ENCODE results near the gene PRELID1. TPM values are rescaled to one million over a fixed set of nuclear protein-coding genes. Genes with fewer than 3 reads are reported as not detected.
"Not testable (repeated sequence)": the region's sequence is repeated elsewhere in the genome, so short reads cannot be mapped to it uniquely, and the experiment has no call there.

Gene PRELID1, protein sequence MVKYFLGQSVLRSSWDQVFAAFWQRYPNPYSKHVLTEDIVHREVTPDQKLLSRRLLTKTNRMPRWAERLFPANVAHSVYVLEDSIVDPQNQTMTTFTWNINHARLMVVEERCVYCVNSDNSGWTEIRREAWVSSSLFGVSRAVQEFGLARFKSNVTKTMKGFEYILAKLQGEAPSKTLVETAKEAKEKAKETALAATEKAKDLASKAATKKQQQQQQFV
- total RNA-seq: 100 to 1,000 TPM in 3 of 4 donors, 10 to 100 TPM in 1; 52.1 to 192 (median 142) TPM

DNA sequence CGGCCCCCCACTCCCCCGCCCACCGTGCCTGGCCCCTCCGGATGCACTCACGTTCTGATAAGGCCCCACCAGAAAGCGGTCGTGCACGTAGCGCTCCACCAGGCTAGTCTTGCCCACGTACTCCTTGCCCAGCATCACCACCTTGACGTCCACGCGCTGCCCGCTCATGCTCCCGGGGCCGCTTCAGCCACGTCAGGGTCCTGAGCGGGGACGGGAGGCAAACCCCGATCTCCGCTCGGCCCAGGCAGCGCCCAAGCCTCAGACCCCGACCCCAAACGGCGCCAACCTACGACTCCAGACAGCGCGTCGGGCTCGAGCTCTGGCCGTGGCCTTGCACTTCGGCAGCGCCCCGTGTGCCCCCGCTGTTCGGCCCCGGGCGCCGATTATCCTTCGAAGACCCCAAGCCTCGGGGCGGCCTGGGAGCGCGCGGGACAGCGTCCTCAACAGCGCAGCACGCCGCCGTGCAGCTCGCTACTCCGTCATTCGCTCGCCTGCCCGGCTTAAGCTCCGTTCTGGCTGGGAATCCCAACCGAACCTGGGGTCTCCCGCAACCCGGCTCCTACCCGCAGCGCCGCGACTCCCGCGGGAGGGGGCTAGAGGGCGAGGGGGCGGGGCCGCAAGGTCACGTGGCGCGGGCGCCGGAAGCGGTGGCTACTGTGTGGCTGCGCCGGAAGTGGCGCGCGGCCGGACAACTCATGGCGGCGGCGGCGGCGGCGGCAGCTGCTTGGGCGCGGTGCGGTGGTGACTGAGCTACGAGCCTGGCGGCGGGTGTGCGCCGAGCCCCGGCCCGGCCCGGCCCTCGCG is at the start of gene PRELID1, which contains the start of gene RAB24:
PRELID1 (plus strand) TSS at position 679 of the 804 bp plus-strand sequence. CDS start 187 bp downstream, outside the sequence.
RAB24 (minus strand) TSS at position 599 of the 804 bp plus-strand sequence; CDS start at position 168, 431 bp downstream.
- intact Hi-C loops (cut with DNase I; ENCODE audit: low total_unique reads): no loop called here
- DNase-seq: peak; percentile 92

DNA sequence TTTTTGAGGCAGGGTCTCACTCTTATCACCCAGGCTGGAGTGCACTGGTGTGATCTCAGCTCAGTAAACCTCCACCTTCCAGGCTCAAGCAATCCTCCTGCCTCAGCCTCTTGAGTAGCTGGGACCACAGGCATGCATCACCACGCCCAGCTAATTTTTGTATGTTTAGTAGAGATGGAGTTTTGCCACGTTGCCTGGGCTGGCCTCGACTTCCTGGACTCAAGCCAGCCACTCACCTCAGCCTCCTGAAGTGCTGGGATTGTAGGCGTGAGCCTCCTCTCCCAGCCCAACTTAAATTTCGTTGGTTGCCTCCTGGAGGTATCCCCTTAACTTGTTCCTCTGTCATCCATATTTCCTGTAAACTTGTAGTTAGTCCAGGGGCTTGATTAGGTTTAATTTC is 47.3 kb upstream of the PRELID1 start:
- Histone ChIP-seq H3K4me3 (no peak overlapping the region), H3K9me3 (no peaks in the 10 kb centered on the region), H3K27me3 (no peaks in the 10 kb centered on the region), H3K4me1 (no peaks in the 10 kb centered on the region), H3K27ac (no peak overlapping the region), H3K36me3 (peaks cover 0 to 73% (median 25%) of the 10 kb centered on the region in 4 donors)
- 41 to 72% methylated on average over 4 to 5 of the region's 5 CpGs for WGBS, 2 donors (ENCODE audit: low coverage in 1 of 2)
- DNase-seq: no peak
- in situ Hi-C loops (cut with MboI; ENCODE audit: low pct_ligation_motif_present in 1 of 4, low pct_unique_long_range_greater_than_20kb in 1 of 4, low sequenced_read_pairs in 3 of 4) (no loop called here), intact Hi-C loops (cut with DNase I; ENCODE audit: low total_unique reads) (no loop called here)
- TF ChIP-seq EP300 (IDR thresholded peaks at IDR 0.05; ENCODE audit: low read depth) (no peak), POLR2A (IDR thresholded peaks at IDR 0.05) (no peak), POLR2AphosphoS5 (IDR thresholded peaks at IDR 0.05) (no peak)
- TF ChIP-seq, protein P1, sequence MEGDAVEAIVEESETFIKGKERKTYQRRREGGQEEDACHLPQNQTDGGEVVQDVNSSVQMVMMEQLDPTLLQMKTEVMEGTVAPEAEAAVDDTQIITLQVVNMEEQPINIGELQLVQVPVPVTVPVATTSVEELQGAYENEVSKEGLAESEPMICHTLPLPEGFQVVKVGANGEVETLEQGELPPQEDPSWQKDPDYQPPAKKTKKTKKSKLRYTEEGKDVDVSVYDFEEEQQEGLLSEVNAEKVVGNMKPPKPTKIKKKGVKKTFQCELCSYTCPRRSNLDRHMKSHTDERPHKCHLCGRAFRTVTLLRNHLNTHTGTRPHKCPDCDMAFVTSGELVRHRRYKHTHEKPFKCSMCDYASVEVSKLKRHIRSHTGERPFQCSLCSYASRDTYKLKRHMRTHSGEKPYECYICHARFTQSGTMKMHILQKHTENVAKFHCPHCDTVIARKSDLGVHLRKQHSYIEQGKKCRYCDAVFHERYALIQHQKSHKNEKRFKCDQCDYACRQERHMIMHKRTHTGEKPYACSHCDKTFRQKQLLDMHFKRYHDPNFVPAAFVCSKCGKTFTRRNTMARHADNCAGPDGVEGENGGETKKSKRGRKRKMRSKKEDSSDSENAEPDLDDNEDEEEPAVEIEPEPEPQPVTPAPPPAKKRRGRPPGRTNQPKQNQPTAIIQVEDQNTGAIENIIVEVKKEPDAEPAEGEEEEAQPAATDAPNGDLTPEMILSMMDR (IDR thresholded peaks at IDR 0.05): no peak

More for the DNA sequence above, at the start of gene PRELID1, which contains the start of gene RAB24:
- Histone ChIP-seq H3K27me3 (no peaks in the 10 kb centered on the region), H3K4me3 (peak within 1 kb of the TSS; percentile 78 to 86 (median 85)), H3K36me3 (no peaks in the 10 kb centered on the region), H3K4me1 (peaks cover 40 to 62% (median 54%) of the 10 kb centered on the region in 4 donors), H3K9me3 (no peaks in the 10 kb centered on the region), H3K27ac (peak within 1 kb of the TSS; percentile 89 to 92 (median 91))
- WGBS, 2 donors (ENCODE audit: low coverage in 1 of 2): 0% methylated on average over 67 of the region's 100 CpGs; no CpG with 5 or more reads in 1 of the 2 donors
- TF ChIP-seq, protein P1 (IDR thresholded peaks at IDR 0.05): peak in 3 of 5 experiments; percentile 32 to 53 (median 39)
- TF ChIP-seq EP300 (IDR thresholded peaks at IDR 0.05; ENCODE audit: low read depth) (no peak), POLR2A (IDR thresholded peaks at IDR 0.05) (peak; percentile 73), POLR2AphosphoS5 (IDR thresholded peaks at IDR 0.05) (peak; percentile 78 to 94 (median 90))
- in situ Hi-C loops (cut with MboI; ENCODE audit: low pct_ligation_motif_present in 1 of 4, low pct_unique_long_range_greater_than_20kb in 1 of 4, low sequenced_read_pairs in 3 of 4): loop anchor here in 1 of 4 donors (25.0 kb wide), 1 partner anchor 159 kb away; the partner anchor contains the start of gene DBN1

DNA sequence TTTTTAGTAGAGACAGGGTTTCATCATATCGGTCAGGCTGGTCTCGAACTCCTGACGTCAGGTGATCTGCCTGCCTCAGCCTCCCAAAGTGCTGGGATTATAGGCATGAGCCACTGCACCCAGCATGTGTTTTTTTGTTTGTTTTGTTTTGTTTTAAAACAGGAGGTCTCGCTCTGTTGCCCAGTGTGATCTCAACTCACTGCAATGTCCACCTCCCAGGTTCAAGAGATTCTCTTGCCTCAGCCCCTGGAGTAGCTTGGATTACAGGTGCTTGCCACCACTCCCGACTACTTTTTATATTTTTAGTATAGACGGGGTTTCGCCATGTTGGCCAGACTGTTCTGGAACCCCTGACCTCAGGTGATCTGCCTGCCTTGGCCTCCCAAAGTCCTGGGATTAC is 44.9 kb upstream of the PRELID1 start:
- in situ Hi-C loops (cut with MboI; ENCODE audit: low pct_ligation_motif_present in 1 of 4, low pct_unique_long_range_greater_than_20kb in 1 of 4, low sequenced_read_pairs in 3 of 4); H3K27ac ChIP-seq; H3K4me1 ChIP-seq; H3K27me3 ChIP-seq; intact Hi-C loops (cut with DNase I; ENCODE audit: low total_unique reads); H3K9me3 ChIP-seq; H3K4me3 ChIP-seq; DNase-seq: not testable (repeated sequence)
- peaks cover 0 to 70% (median 24%) of the 10 kb centered on the region in 4 donors for H3K36me3 ChIP-seq
- WGBS, 2 donors (ENCODE audit: low coverage in 1 of 2): 93 to 94% methylated on average over 3 to 7 of the region's 7 CpGs

DNA sequence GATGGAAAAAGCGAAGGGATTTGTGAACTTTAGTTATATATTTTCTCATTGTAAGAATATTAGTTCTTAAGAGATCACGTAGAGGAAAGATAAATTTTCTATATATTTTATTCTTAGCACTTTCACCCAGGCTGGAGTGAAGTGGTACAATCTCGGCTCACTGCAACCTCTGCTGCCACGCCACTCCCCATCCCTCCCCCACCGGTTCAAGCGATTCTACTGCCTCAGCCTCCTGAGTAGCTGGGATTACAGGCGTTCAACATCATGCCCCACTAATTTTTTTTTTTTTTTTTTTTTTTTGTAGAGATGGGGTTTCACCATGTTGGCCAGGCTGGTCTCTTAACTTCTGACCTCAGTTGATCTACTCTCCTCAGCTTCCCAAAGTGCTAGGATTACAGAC is 42.6 kb upstream of the PRELID1 start:
- H3K4me3 ChIP-seq: no peak overlapping the region
- H3K27me3 ChIP-seq: no peaks in the 10 kb centered on the region
- WGBS, 2 donors (ENCODE audit: low coverage in 1 of 2): 92 to 94% methylated on average over 7 of the region's 7 CpGs
- TF ChIP-seq, protein P1 (IDR thresholded peaks at IDR 0.05): no peak
- TF ChIP-seq POLR2AphosphoS5 (IDR thresholded peaks at IDR 0.05): no peak
- no peak for TF ChIP-seq EP300 (IDR thresholded peaks at IDR 0.05; ENCODE audit: low read depth)
- no peak overlapping the region for H3K27ac ChIP-seq
- H3K36me3 ChIP-seq: peaks cover 0 to 52% (median 20%) of the 10 kb centered on the region in 4 donors
- H3K9me3 ChIP-seq: no peaks in the 10 kb centered on the region
- intact Hi-C loops (cut with DNase I; ENCODE audit: low total_unique reads): no loop called here
- DNase-seq: no peak
- H3K4me1 ChIP-seq: no peaks in the 10 kb centered on the region
- in situ Hi-C loops (cut with MboI; ENCODE audit: low pct_ligation_motif_present in 1 of 4, low pct_unique_long_range_greater_than_20kb in 1 of 4, low sequenced_read_pairs in 3 of 4): no loop called here

All from transverse colon (tissue), 4 donors.